Karpas-422 (cell line): ENCODE data around the gene CARHSP1. TPM values are rescaled to one million over a fixed set of nuclear protein-coding genes. Genes with fewer than 3 reads are reported as not detected.
A peak's percentile ranks its signal among the peaks of the same experiment; 100 is the strongest.

Experiments used
- DNase-seq: peaks from one replicate; pipeline ENCODE4 v3.0.0-alpha.2; 2015
- H2AFZ ChIP-seq: fragments of 200-600 bp; sonication (generic); 2 replicates; pipeline ENCODE4 v1.6.1; 2014; ENCODE audit warnings: antibody characterized with exemption, low read length, mixed read lengths
- H3K27ac ChIP-seq: fragments of 200-600 bp; sonication (generic); 2 replicates; pipeline ENCODE4 v1.5.1; 2014; ENCODE audit warnings: mild to moderate bottlenecking, low read length, moderate library complexity
- H3K27me3 ChIP-seq: fragments of 200-600 bp; sonication (generic); 2 replicates; pipeline ENCODE4 v1.6.1; 2014; ENCODE audit warnings: low read length, mixed read lengths
- H3K36me3 ChIP-seq: fragments of 200-600 bp; sonication (generic); 2 replicates; pipeline ENCODE4 v1.6.1; 2014; ENCODE audit warnings: low read length, mixed read lengths; ENCODE audit not compliant: insufficient read depth
- H3K4me1 ChIP-seq: fragments of 200-600 bp; sonication (generic); 2 replicates; pipeline ENCODE4 v1.6.1; 2014; ENCODE audit warnings: mild to moderate bottlenecking, low read length, mixed read lengths
- H3K4me2 ChIP-seq: fragments of 200-600 bp; sonication (generic); 2 replicates; pipeline ENCODE4 v1.6.1; 2014; ENCODE audit warnings: low read length, low read depth, mild to moderate bottlenecking; ENCODE audit not compliant: poor library complexity, severe bottlenecking
- H3K4me3 ChIP-seq: fragments of 200-600 bp; sonication (generic); 2 replicates; pipeline ENCODE4 v1.5.1; 2014; ENCODE audit warnings: mild to moderate bottlenecking, antibody characterized with exemption, low read length, mixed read lengths
- H3K79me2 ChIP-seq: fragments of 200-600 bp; sonication (generic); 2 replicates; pipeline ENCODE4 v1.6.1; 2014; ENCODE audit warnings: mild to moderate bottlenecking, low read length, mixed read lengths
- H3K9ac ChIP-seq: fragments of 200-600 bp; sonication (generic); 2 replicates; pipeline ENCODE4 v1.6.0; 2014; ENCODE audit warnings: low read length
- H3K9me2 ChIP-seq: fragments of 200-600 bp; sonication (generic), shearing (Covaris generic); replicated peaks from 2 replicates; pipeline ENCODE4 v1.6.0; 2014; ENCODE audit warnings: mild to moderate bottlenecking, low read length, moderate library complexity; ENCODE audit not compliant: insufficient read depth
- H3K9me3 ChIP-seq: fragments of 300-700, 200-600 bp; sonication (generic); 2 replicates; pipeline ENCODE4 v1.6.1; 2014; ENCODE audit warnings: low read length, mixed read lengths
- H4K20me1 ChIP-seq: fragments of 200-600 bp; sonication (generic); 2 replicates; pipeline ENCODE4 v1.6.1; 2014; ENCODE audit warnings: mild to moderate bottlenecking, antibody characterized with exemption, low read length, low read depth; ENCODE audit not compliant: insufficient read depth
- total RNA-seq: library from RNA; depleted of rRNA; stranded (reverse); fragments of >200 nt; shearing (Covaris generic); gene quantifications from 2 replicates; pipeline ENCODE4 v1.2.3, GENCODE V29; 2014; ENCODE audit warnings: low replicate concordance

The CARHSP1 gene
- total RNA-seq, 1 experiment from 2014 or later: 48.3 TPM

GRCh38 chr16:8866118-8866883, 2.5 kb downstream of the CARHSP1 start:
- Histone ChIP-seq H3K4me3 (peak overlapping the region; percentile 92; the same call in 1 of the 2 replicates), H3K4me1 (peaks cover 56% of the 10 kb centered on the region), H3K79me2 (peaks cover 62% of the 10 kb centered on the region), H2AFZ (no peak overlapping the region), H3K9me3 (no peaks in the 10 kb centered on the region), H4K20me1 (peaks cover 23% of the 10 kb centered on the region), H3K9ac (peak overlapping the region; percentile 13; the same call in 1 of the 2 replicates), H3K36me3 (0 out of 2 replicates have a peak, but pooled peaks cover 4% of the 10 kb centered on the region), H3K27ac (peak overlapping the region; percentile 47; the same call in 1 of the 2 replicates), H3K4me2 (peak overlapping the region; percentile 93), H3K9me2 (no peaks in the 10 kb centered on the region), H3K27me3 (no peaks in the 10 kb centered on the region)
- no peak for DNase-seq

- H3K4me3 ChIP-seq: no peak overlapping the region
- peaks cover 51% of the 10 kb centered on the region for H3K4me1 ChIP-seq
- H3K27me3 ChIP-seq: no peaks in the 10 kb centered on the region
- no peaks in the 10 kb centered on the region for H3K9me3 ChIP-seq
- no peak overlapping the region for H2AFZ ChIP-seq
- H3K79me2 ChIP-seq: peaks cover 69% of the 10 kb centered on the region
- DNase-seq: no peak
- 0 out of 2 replicates have a peak, but pooled peaks cover 5% of the 10 kb centered on the region for H3K36me3 ChIP-seq
- H4K20me1 ChIP-seq: peaks cover 23% of the 10 kb centered on the region
- 0 out of 2 replicates have a peak overlapping the region, but pooled peaks have one; percentile 47 for H3K27ac ChIP-seq
- no peaks in the 10 kb centered on the region for H3K9me2 ChIP-seq
- H3K9ac ChIP-seq: no peak overlapping the region
- no peak overlapping the region for H3K4me2 ChIP-seq
Measured at GRCh38 chr16:8865145-8865882, 3.5 kb downstream of the CARHSP1 start.

GRCh38 chr16:8864480-8865110, 4.2 kb downstream of the CARHSP1 start:
- Histone ChIP-seq H4K20me1 (peaks cover 23% of the 10 kb centered on the region), H3K9ac (no peak overlapping the region), H3K9me3 (no peaks in the 10 kb centered on the region), H3K4me3 (no peak overlapping the region), H3K4me2 (no peak overlapping the region), H3K27ac (no peak overlapping the region), H3K9me2 (no peaks in the 10 kb centered on the region), H3K27me3 (no peaks in the 10 kb centered on the region), H2AFZ (no peak overlapping the region), H3K4me1 (peaks cover 54% of the 10 kb centered on the region), H3K79me2 (peaks cover 73% of the 10 kb centered on the region), H3K36me3 (0 out of 2 replicates have a peak, but pooled peaks cover 7% of the 10 kb centered on the region)
- no peak for DNase-seq

GRCh38 chr16:8863594-8864424, 5.0 kb downstream of the CARHSP1 start:
- H4K20me1 ChIP-seq: peaks cover 23% of the 10 kb centered on the region
- H3K36me3 ChIP-seq: 0 out of 2 replicates have a peak, but pooled peaks cover 7% of the 10 kb centered on the region
- peak; percentile 67 for DNase-seq
- no peaks in the 10 kb centered on the region for H3K9me2 ChIP-seq
- H3K27me3 ChIP-seq: no peaks in the 10 kb centered on the region
- no peak overlapping the region for H3K27ac ChIP-seq
- no peak overlapping the region for H3K4me3 ChIP-seq
- H3K4me1 ChIP-seq: peaks cover 48% of the 10 kb centered on the region
- no peak overlapping the region for H3K9ac ChIP-seq
- peaks cover 77% of the 10 kb centered on the region for H3K79me2 ChIP-seq
- no peaks in the 10 kb centered on the region for H3K9me3 ChIP-seq
- H2AFZ ChIP-seq: no peak overlapping the region
- no peak overlapping the region for H3K4me2 ChIP-seq

- H3K79me2 ChIP-seq: peaks cover 71% of the 10 kb centered on the region
- DNase-seq: no peak
- no peak overlapping the region for H3K4me3 ChIP-seq
- H3K36me3 ChIP-seq: peaks cover 7% of the 10 kb centered on the region; the same call in 1 of the 2 replicates
- no peak overlapping the region for H3K4me2 ChIP-seq
- no peak overlapping the region for H3K27ac ChIP-seq
- no peaks in the 10 kb centered on the region for H3K9me3 ChIP-seq
- H3K9me2 ChIP-seq: no peaks in the 10 kb centered on the region
- H2AFZ ChIP-seq: no peak overlapping the region
- no peaks in the 10 kb centered on the region for H3K27me3 ChIP-seq
- H4K20me1 ChIP-seq: peaks cover 23% of the 10 kb centered on the region
- H3K9ac ChIP-seq: no peak overlapping the region
- H3K4me1 ChIP-seq: peaks cover 47% of the 10 kb centered on the region
Measured at GRCh38 chr16:8862309-8863130, 6.3 kb downstream of the CARHSP1 start.

- Histone ChIP-seq H3K4me1 (peaks cover 39% of the 10 kb centered on the region), H3K4me3 (no peak overlapping the region), H3K9me3 (no peaks in the 10 kb centered on the region), H3K9me2 (no peaks in the 10 kb centered on the region), H3K79me2 (peaks cover 64% of the 10 kb centered on the region), H3K4me2 (no peak overlapping the region), H4K20me1 (peaks cover 17% of the 10 kb centered on the region), H2AFZ (no peak overlapping the region), H3K36me3 (peaks cover 7% of the 10 kb centered on the region; the same call in 1 of the 2 replicates), H3K27me3 (no peaks in the 10 kb centered on the region), H3K27ac (no peak overlapping the region), H3K9ac (no peak overlapping the region)
- no peak for DNase-seq
Measured at GRCh38 chr16:8861563-8862308, 7.1 kb downstream of the CARHSP1 start.
